HG03064 (cell line): ENCODE measurements around the gene ATXN7L1.

ENCODE experiments used
- ATAC-seq: cut with Tn5 transposase; IDR thresholded peaks from one replicate; pipeline ENCODE4 v1.9.1; 2021; ENCODE audit warnings: low read depth; ENCODE audit not compliant: unreplicated experiment

ATXN7L1 gene, protein sequence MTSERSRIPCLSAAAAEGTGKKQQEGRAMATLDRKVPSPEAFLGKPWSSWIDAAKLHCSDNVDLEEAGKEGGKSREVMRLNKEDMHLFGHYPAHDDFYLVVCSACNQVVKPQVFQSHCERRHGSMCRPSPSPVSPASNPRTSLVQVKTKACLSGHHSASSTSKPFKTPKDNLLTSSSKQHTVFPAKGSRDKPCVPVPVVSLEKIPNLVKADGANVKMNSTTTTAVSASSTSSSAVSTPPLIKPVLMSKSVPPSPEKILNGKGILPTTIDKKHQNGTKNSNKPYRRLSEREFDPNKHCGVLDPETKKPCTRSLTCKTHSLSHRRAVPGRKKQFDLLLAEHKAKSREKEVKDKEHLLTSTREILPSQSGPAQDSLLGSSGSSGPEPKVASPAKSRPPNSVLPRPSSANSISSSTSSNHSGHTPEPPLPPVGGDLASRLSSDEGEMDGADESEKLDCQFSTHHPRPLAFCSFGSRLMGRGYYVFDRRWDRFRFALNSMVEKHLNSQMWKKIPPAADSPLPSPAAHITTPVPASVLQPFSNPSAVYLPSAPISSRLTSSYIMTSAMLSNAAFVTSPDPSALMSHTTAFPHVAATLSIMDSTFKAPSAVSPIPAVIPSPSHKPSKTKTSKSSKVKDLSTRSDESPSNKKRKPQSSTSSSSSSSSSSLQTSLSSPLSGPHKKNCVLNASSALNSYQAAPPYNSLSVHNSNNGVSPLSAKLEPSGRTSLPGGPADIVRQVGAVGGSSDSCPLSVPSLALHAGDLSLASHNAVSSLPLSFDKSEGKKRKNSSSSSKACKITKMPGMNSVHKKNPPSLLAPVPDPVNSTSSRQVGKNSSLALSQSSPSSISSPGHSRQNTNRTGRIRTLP

DNA sequence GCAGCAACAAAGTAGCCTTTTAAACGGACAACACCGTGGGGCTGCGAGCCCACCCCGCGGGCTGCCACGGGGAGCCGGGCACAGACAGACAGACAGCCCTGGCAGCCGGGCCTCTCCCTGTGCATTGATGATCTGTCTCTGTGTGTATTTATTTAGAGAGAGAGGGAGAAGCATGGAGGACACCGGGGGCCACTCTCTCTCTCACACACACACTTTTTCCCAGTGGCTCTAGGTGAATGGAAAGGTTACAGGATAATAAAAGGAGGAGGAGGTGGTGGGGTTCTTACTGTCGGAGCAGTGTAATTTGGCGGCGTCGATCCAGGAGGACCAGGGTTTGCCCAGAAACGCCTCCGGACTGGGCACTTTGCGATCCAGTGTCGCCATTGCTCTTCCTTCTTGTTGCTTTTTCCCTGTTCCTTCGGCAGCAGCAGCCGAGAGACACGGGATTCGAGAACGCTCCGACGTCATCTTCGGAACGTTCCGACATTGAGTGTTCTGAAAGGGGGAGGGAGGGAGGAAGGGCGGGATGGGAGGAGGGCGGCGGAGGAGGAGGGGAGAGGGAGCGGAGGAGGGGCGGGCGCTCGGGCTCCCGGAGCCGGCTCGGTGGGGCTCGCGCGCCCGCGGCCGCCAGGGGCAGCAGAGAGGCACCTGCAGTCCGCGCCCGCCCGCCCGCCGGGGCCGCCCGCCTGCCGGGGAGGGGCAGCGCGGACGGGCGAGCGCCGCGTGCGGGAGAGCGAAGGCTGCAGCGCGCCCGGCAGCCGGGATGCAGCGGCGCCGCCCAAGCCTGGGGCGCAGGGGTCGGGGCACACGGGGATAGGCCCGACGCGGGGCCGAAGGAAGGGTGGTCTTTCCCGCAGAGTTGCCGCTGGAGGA lies at the start of gene ATXN7L1:
TSS of gene ATXN7L1 (minus strand) at position 509 of the 873 bp plus-strand sequence. CDS start at position 468, 41 bp downstream.
- ATAC-seq: no peak

DNA sequence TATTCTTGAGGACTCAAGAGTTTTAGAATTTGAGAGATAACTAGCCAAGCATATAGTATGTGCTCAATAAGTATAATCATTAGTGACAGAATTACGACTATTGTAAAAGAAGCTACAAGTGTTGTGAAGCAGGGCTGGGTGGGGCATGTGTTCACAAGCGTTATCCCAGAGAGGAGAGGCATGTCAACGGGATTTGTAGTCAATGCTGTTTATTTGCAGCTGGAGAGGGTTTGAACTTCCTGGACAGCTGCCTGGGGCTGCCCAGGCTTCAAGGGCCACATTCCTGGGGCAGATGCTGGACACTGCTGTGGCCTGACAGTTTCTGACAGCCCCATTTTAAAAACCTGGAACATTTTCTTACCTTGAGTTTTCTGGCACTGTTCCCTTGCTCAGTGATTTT lies 49.7 kb upstream of the ATXN7L1 start:
- ATAC-seq: no peak

DNA sequence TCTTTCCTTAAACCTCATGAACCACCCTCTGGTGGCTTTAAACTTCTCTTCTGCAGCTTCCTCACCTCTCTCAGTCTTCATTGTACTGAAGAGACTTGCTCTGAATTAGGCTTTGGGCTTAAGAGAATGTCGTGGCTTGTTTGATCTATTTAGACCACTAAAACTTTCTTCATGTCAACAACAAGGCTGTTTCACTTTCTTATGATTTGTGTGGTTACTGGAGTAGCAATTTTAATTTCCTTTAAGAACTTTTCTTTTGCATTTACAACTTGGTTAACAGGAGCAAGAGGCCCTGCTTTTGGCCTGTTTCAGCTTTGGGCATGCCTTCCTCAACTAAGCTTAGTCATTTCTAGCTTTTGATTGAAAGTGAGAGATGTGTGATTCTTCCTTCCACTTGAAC lies 48.5 kb upstream of the ATXN7L1 start:
- peak; percentile 81 for ATAC-seq

DNA sequence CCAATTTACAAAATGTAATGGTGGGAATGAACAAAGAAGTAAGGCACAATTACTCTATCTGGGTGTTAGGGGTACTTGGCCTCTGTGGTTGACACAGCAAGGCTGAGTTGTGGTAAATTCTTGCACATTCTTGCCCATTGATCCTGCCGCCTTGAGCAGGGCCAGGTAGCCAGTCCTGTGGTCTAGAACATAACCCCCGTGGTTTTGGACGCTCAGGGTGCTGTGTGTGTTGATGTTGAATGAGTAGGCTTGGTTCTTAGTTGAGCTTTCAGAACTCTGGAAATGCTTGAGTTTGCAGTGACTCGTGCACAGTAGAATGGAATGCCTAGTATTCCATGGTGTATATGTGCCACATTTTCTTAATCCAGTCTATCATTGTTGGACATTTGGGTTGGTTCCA lies 44.4 kb upstream of the ATXN7L1 start:
- ATAC-seq: no peak

DNA sequence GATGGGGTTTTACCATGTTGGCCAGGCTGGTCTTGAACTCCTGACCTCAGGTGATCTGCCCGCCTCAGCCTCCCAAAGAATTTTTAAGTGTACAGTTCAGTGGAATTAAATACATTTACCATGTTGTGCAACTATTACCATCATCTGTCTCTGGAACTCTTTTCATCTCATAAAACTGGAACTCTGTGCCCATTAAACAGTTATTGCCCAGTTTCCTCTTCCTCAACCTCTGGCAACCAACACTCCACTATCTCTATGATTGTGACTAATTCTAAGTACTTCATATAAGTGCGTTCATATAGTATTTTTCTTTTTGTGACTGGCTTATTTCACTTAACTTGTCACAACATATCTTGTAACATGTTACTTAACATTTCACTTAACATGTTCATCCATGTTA lies 41.3 kb upstream of the ATXN7L1 start:
- no peak for ATAC-seq

DNA sequence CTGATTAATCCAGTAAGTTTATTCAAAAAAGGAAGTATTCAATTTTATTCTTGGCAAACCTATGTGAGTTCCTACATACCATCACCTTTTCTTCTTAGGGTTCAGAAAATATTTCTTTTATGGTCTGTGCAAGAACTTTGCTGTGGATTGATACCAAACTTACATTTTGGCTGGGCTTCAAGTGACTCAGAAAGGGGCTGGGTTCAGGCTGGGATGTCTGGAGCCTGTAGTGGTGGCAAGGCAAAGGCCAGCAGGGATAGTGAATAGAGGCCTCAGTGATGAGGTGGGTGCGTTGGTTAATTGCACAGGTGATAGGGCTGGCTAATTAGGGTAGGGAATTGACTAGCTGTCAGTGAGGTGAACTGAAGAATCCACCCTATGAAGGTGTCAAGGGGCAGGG lies 40.2 kb upstream of the ATXN7L1 start:
- ATAC-seq: no peak

DNA sequence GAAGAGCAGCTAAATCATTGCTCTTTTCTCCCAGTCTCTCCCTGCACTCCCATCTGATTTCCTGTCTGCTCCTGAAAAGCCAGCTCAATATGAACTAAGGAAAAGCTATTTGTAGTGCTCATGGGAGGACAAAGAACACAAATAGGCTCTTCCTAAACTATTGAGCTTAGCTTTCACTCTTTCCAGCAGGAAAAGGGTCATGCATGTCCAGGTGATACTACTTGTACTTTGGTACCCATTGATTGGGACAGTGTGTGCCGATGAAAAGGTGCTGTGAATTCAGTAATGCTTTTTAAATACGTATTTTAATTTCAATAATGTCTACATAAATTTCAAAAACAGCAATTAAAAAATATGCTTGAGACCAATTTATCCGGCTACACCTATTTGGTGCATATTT lies 37.5 kb upstream of the ATXN7L1 start:
- no peak for ATAC-seq

DNA sequence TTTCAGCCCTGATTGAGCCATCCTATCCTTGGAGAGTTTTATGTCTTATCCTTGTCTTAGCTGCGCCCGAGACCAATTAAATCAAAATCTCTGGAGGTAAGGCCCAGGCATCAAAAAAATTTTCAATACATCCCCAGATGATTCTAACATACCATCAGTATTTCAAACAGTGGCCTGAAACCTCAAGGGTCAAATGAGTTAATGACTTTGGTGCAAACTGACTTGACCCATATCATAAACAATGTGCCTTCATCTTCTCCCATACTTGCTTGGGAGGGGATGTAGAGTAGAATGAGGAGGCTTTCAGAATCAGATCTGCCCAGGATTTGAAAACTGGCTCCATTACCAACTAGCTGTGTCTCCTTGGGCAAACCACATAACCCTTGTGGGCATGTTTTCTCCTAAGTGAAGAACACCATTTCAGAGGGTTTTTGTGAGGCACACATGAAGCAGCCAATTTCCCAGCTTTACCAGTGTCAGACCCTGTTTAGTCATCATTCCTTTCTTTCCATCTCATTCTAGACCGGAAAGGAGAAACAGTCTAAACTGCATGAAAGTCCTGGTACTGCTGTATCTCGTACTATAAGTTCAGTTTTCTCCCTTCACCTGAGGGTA lies 35.7 kb upstream of the ATXN7L1 start:
- no peak for ATAC-seq

DNA sequence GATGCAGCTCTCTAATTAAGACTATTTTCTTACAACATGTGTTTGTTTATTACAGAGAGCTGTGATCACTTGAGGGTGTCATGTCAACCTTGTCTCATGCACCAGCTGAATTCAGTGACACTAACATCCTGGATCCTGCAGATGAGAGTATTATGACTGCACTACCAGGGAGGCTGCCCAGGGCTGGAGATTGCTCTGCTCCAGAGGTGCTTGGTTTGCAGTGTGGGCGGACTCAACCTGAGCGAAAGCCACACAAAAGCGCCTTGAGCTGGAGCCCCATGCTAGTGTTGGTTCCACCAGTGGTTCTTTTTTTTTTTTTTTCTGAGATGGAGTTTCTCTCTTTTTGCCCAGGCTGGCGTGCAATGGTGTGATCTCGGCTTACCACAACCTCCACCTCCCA lies 33.8 kb upstream of the ATXN7L1 start:
- ATAC-seq: no peak

DNA sequence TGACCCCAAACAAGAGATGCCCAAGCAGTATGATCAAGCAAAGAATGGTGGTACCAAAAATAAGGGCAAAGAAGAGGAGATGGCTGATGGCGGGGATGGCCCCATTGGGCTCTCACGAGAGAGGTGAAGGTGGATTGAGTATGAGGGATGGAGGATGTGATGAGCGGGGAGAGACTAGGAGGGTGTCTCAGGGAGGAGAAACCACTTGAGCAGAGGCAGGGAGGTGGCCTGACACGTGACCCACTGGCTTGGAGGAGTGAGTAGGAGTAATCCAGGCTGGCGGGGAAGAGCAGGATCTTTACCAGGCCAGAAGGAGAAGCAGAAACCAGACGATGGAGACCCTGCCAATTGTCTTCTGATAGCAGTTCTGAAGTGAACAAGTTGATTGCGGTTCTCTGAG lies 33.3 kb upstream of the ATXN7L1 start:
- no peak for ATAC-seq

DNA sequence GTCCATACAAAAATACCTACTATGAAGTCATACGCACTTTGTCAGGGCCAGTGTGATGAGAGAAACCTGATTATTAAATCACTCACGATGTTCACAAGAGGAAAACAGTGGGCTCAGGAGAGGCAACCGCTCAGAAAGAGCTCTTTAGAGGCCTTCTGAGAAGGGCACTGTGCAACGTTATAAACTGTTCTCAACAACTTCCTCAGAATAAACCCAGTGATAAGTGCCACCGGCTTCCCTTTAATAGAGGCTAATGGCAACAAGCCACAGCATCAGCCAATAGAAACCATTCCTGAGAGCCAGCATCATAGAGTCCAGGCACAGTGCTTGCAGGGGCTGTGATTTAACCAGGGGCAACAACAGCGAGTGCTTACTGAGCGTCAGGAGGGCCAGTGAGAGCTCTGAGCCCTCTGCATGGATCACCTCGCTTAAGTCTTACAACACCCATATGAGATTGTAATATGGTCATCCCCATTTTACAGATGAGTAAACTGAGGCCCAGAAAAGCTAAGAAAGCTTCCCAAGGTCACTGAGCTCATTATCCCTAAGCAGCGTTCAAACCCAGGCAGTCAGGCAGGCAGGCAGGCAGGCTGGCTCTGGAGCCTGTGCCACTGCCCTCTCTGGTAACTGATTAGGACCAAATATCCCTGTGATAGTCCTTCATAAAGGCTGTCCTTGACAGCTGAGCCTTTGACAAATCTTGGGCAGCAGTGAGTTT lies 30.9 kb upstream of the ATXN7L1 start:
- no peak for ATAC-seq

DNA sequence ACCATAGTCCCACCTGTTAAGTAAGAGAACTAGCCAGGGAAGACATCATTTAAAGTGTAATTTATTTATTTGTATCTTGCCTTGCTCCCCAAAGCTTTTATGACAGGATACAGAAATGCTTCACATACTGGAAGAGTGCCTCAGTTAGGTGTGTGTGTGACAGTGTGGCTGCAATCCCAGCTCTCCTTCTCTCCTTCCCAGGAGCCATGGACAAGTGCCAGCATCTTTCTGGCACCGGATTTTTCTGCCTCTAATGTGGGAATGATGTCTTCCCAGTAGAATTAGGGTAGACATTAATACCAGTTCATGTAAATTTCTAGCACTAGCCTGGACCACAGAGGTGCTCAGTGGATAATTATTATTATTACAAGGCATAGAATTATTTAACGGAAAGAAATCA lies 30.3 kb upstream of the ATXN7L1 start:
- ATAC-seq: no peak

DNA sequence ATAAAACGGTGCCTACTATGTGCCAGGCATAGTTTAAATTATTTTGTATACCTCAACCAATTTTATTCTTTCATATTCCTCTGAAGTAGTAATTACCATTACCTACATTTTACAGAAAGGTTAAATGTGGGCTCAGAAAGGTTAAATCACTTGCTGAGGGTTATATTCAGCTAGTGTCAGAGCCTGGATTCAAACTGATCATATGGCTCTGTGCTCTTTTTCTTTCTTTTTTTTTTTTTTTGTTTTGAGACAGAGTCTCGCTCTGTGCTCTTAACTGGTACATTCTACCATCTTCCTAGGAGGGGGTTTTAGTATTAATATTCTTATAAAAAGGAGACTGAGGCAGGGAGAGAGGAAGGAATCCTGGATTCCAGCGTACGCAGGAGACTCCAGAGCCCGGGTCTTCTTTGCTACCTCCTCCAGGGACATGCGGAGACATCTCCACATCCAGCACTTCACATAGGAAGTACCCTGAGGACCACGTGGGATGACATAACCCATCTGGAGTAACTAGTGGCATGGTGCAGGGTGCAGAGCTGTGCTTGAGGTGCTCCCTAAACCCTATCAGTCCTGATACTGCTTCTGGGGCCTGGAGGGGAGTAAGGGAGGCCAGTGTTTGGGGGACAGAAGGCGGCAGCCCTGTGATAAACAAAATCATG lies 29.6 kb upstream of the ATXN7L1 start:
- ATAC-seq: no peak

DNA sequence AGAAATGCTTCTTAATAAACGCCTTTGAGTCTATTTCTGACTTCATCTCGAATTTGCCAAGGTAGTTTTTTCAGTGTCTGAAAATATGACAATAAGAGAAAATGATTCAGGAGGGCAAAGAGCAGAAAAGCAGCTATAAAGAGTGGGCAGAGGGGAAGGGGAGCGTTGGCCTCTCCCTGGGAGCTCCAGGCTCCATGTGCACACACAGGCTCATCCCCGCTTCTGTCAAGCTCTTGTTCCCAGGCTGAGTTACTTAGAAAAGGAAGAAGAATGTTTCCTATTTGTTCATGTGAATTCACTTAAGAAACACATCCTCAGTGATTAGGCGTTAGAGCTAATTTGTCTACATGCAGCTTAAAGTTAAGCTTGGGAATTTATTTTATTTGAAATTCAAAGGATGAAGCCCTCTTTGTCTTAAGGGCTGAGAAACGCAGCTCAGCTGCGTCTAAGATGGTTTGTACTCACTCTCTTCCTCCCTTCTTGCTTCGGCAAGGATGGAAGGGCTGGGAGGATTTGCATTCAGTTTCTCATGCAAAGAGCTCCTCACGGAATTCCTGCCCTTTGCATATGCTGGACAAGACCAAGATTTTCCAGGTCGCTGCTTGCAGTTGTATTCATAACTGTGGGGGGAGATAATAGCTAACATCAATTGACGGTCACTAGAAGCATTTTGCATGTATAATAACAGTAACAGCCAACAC lies 29.0 kb upstream of the ATXN7L1 start:
- no peak for ATAC-seq

DNA sequence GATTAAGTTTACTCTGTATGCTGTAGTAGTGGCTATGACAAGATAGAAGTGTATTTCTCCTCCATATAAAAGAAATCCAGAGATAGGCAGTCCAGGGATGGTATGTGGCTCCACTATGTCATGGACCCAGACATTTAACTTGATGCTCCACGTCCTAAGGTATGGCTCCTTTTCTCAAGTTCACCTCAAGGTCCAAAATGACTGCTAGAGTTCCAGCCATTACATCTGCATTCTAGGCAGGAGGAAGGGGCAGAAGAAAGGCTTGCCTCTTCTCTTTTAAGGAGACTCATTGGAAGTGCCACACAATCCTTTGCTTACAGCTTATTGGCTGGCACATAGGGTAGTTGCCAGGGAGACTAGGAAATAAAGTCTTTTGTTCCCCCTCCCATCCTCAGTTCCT lies 27.7 kb upstream of the ATXN7L1 start:
- ATAC-seq: no peak

DNA sequence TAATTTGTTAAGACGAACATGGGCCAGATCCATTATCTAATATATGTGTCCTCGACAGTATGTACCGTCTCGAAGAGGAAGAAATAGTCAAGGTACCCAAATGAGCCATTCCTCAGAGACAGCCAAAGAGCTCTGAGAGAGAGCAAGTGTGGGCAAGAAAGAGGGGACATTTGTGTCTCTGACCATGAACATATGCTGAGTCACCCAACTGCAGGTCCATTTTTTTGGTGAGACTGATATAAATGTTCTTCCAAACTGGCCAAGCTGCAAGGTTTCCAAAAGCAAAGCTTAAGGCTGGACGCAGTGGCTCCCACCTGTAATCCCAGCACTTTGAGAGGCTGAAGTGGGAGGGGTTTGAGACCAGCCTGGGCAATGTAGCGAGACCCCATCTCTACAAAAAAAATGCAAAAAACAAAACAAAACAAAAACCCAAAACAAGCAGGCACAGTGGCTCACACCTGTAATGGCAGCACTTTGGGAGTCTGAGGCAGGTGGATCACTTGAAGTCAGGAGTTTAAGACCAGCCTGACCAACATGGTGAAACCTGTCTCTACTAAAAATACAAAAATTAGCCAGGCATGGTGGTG lies 26.0 kb upstream of the ATXN7L1 start:
- ATAC-seq: no peak

DNA sequence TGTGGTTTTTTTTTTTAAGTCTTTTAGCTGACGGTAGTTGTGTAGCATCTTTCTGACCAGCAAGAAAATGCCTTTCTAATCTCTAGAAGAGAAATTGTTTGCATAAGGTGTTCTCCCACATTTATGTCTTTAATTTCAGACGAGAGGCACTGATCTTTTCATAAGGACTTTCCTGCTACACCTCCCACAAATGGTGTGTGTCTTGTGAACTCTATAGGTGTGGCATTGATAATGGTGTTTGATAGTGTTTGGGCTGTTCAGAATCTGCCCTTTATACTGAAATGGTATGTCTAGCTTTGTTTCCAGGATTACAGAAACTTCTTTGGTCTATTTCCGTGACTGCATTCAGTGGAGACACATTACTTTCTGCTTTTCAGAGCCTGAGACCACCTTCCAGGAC lies 21.6 kb upstream of the ATXN7L1 start:
- no peak for ATAC-seq

DNA sequence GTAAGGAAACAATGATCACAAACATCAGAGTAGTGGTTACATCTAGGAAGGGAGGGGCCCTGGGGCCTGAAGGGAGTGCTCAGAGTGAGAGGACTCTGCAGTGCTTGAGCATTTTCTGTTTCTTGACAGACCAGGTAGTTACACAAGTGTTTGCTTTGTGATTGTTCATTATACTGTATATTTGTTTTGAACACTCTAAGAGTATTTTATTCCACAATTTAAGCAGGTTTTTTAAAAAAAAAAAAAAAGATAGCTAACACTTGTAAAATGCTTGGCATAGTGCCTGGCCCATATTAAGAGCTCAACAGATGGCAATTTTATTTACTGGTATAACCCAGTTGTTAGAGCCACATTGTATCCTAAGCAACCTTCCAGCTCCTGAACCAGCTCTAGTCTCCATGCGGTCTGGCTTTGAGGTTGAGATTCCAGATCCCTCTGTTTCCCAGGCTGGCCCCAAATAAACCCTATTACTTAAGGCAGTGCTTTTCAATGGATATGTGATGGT lies 20.1 kb upstream of the ATXN7L1 start:
- no peak for ATAC-seq
